H1 (cell line): ENCODE results near the gene TNRC6B. TPM values are rescaled to one million over a fixed set of nuclear protein-coding genes. Genes with fewer than 3 reads are reported as not detected.

Source experiments
- CTCF ChIA-PET: fragments of 300-600 bp; sonication (Branson Sonifier 250); formaldehyde crosslinking; loops from one replicate; lab custom pipeline; 2021; ENCODE audit not compliant: partially characterized antibody; lab: Charles Lee
- POLR2A ChIA-PET: fragments of 300-600 bp; sonication (Branson Sonifier 250); formaldehyde crosslinking; loops from one replicate; lab custom pipeline; 2021; ENCODE audit warnings: inconsistent platforms; ENCODE audit not compliant: partially characterized antibody; lab: Charles Lee
- DNase-seq, 2 experiments: peaks; one replicate each; pipeline versions ENCODE4 v3.0.0 to v3.0.0-alpha.2; 2010 to 2022; ENCODE audit warnings: low spot score in 2 of 2, low read depth in 1 of 2, mixed read lengths in 1 of 2
- FAIRE-seq: peaks from 2 replicates; lab custom pipeline; 2011; peaks lifted over from hg19 to GRCh38; lab: Jason Lieb, UNC
- H2AFZ ChIP-seq: 2 replicates; pipeline ENCODE4 v1.8.1; 2012; ENCODE audit warnings: low read length, inconsistent platforms
- H2AK5ac ChIP-seq: 2 replicates; pipeline ENCODE4 v1.6.1; 2013; ENCODE audit warnings: low read depth, low read length
- H2BK120ac ChIP-seq: replicated peaks from 2 replicates; pipeline ENCODE3; 2013; ENCODE audit warnings: low read depth, low read length, inconsistent platforms
- H2BK12ac ChIP-seq: 2 replicates; pipeline ENCODE4 v1.6.1; 2013; ENCODE audit warnings: low read depth, low read length
- H2BK15ac ChIP-seq: 2 replicates; pipeline ENCODE4 v1.6.1; 2013; ENCODE audit warnings: low read length
- H2BK20ac ChIP-seq: 2 replicates; pipeline ENCODE4 v1.6.1; 2013; ENCODE audit warnings: low read length
- H2BK5ac ChIP-seq: 2 replicates; pipeline ENCODE4 v1.6.1; 2013; ENCODE audit warnings: low read depth, low read length
- H3K14ac ChIP-seq: 2 replicates; pipeline ENCODE4 v1.6.1; 2013; ENCODE audit warnings: inconsistent platforms; ENCODE audit not compliant: insufficient read length
- H3K18ac ChIP-seq: 2 replicates; pipeline ENCODE4 v1.6.1; 2013; ENCODE audit warnings: low read length; ENCODE audit errors: extremely low read depth
- H3K23ac ChIP-seq: 2 replicates; pipeline ENCODE4 v1.6.1; 2013; ENCODE audit warnings: inconsistent platforms; ENCODE audit not compliant: insufficient read length
- H3K23me2 ChIP-seq: 2 replicates; pipeline ENCODE4 v1.6.1; 2013; ENCODE audit warnings: low read depth, low read length
- H3K27ac ChIP-seq: 2 replicates; pipeline ENCODE4 v1.6.1; 2011; ENCODE audit warnings: low read depth, low read length, inconsistent platforms
- H3K27me3 ChIP-seq, 4 experiments: replicated peaks in 1 of 4; 1 replicate in 1 of 4; 2 replicates in 3 of 4; pipeline versions ENCODE4 v1.6.1 to v1.8.1; 2011 to 2013; ENCODE audit warnings: low read length in 3 of 4, mild to moderate bottlenecking in 3 of 4, inconsistent platforms in 2 of 4, mixed read lengths in 2 of 4, moderate library complexity in 1 of 4; ENCODE audit not compliant: control insufficient read depth in 3 of 4, insufficient read depth in 3 of 4; ENCODE audit errors: extremely low read depth in 1 of 4
- H3K36me3 ChIP-seq, 4 experiments: 2 replicates each; pipeline versions ENCODE4 v1.6.1 to v1.8.1; 2011 to 2013; ENCODE audit warnings: mild to moderate bottlenecking in 4 of 4, low read length in 3 of 4, moderate library complexity in 2 of 4, control low read depth in 1 of 4, inconsistent platforms in 1 of 4; ENCODE audit not compliant: insufficient read depth in 4 of 4, control insufficient read depth in 2 of 4
- H3K4ac ChIP-seq: replicated peaks from 2 replicates; pipeline ENCODE3; 2013; ENCODE audit warnings: low read length, low read depth, mixed read lengths, inconsistent platforms; ENCODE audit not compliant: insufficient read length
- H3K4me1 ChIP-seq, 4 experiments: replicated peaks in 1 of 4; 1 replicate in 1 of 4; 2 replicates in 3 of 4; pipeline versions ENCODE4 v1.6.1 to v1.8.1; 2011 to 2013; ENCODE audit warnings: low read length in 3 of 4, inconsistent platforms in 2 of 4, mixed read lengths in 1 of 4; ENCODE audit not compliant: insufficient read depth in 4 of 4, control insufficient read depth in 3 of 4
- H3K4me2 ChIP-seq, 2 experiments: 2 replicates each; pipeline versions ENCODE4 v1.6.1 to v1.8.1; 2011 to 2013; ENCODE audit warnings: low read depth in 2 of 2, low read length in 2 of 2, control low read depth in 1 of 2, inconsistent platforms in 1 of 2, mild to moderate bottlenecking in 1 of 2; ENCODE audit not compliant: insufficient read depth in 1 of 2
- H3K4me3 ChIP-seq, 4 experiments: fragments of 200-600, 300-600 bp in 1 of 4; sonication (generic), shearing (Covaris generic), sonication (Bioruptor Twin) in 1 of 4; 2 replicates each; pipeline versions ENCODE4 v1.5.1 to v1.8.1; 2011 to 2016; ENCODE audit warnings: low read length in 4 of 4, low read depth in 3 of 4, control low read depth in 2 of 4, inconsistent platforms in 2 of 4, mild to moderate bottlenecking in 2 of 4, mixed read lengths in 1 of 4, moderate library complexity in 1 of 4; ENCODE audit not compliant: insufficient read depth in 2 of 4; ENCODE audit errors: extremely low read depth in 1 of 4
- H3K56ac ChIP-seq: replicated peaks from 2 replicates; pipeline ENCODE3; 2013; ENCODE audit warnings: low read depth, mild to moderate bottlenecking, mixed read lengths, low read length, inconsistent platforms; ENCODE audit not compliant: insufficient read length
- H3K79me1 ChIP-seq: 2 replicates; pipeline ENCODE4 v1.6.1; 2013; ENCODE audit warnings: low read depth, low read length, control low read depth
- H3K79me2 ChIP-seq, 2 experiments: 2 replicates each; pipeline versions ENCODE4 v1.6.1 to v1.8.1; 2012 to 2013; ENCODE audit warnings: low read length in 2 of 2, mild to moderate bottlenecking in 2 of 2, inconsistent platforms in 1 of 2; ENCODE audit not compliant: insufficient read depth in 2 of 2, control insufficient read depth in 1 of 2
- H3K9ac ChIP-seq, 4 experiments: replicated peaks in 1 of 4; 1 replicate in 1 of 4; 2 replicates in 3 of 4; pipeline versions ENCODE4 v1.6.1 to v1.8.1; 2011 to 2013; ENCODE audit warnings: low read depth in 3 of 4, low read length in 3 of 4, control low read depth in 2 of 4, mild to moderate bottlenecking in 2 of 4, moderate library complexity in 2 of 4, inconsistent platforms in 1 of 4; ENCODE audit errors: extremely low read depth in 1 of 4
- H3K9me3 ChIP-seq, 2 experiments: 2 replicates each; pipeline versions ENCODE4 v1.6.1 to v1.8.1; 2012 to 2013; ENCODE audit warnings: mild to moderate bottlenecking in 2 of 2, moderate library complexity in 2 of 2, control low read depth in 1 of 2, inconsistent platforms in 1 of 2, low read depth in 1 of 2, low read length in 1 of 2, mixed read lengths in 1 of 2; ENCODE audit not compliant: insufficient read depth in 2 of 2
- H4K20me1 ChIP-seq, 2 experiments: replicated peaks in 1 of 2; 2 replicates each; pipeline versions ENCODE3 to v1.8.1; 2011 to 2013; ENCODE audit warnings: inconsistent platforms in 2 of 2, low read length in 2 of 2, mild to moderate bottlenecking in 1 of 2; ENCODE audit not compliant: insufficient read depth in 2 of 2, control insufficient read depth in 1 of 2
- H4K5ac ChIP-seq: 2 replicates; pipeline ENCODE4 v1.6.1; 2013; ENCODE audit warnings: low read length, low read depth, mixed read lengths, inconsistent platforms; ENCODE audit not compliant: insufficient read length
- H4K8ac ChIP-seq: 2 replicates; pipeline ENCODE4 v1.8.0; 2013; ENCODE audit warnings: mild to moderate bottlenecking, moderate library complexity, low read length, inconsistent platforms; ENCODE audit not compliant: insufficient read depth; ENCODE audit errors: extremely low read depth
- H4K91ac ChIP-seq: replicated peaks from 2 replicates; pipeline ENCODE3; 2013; ENCODE audit warnings: low read length, mixed read lengths, inconsistent platforms; ENCODE audit not compliant: insufficient read length
- EZH2 ChIP-seq: fragments of 200-600 bp; sonication (generic); IDR thresholded peaks from 2 replicates; pipeline ENCODE4 v1.7.1; 2012; ENCODE audit warnings: low read depth, mild to moderate bottlenecking, moderate library complexity, low read length, inconsistent platforms; ENCODE audit not compliant: severe bottlenecking
- TCF12 ChIP-seq: IDR thresholded peaks from 2 replicates; pipeline ENCODE4 v1.6.1; 2011; ENCODE audit warnings: low read depth, mild to moderate bottlenecking, low read length
- WGBS, 2 experiments: shearing (Covaris generic) in 1 of 2; methylation state at CpG; one replicate each; pipeline versions ENCODE4 v1.1.6 to v1.1.7; 2013 to 2015; ENCODE audit warnings: low lambda C conversion rate in 2 of 2, mixed read lengths in 2 of 2, inconsistent platforms in 1 of 2, low coverage in 1 of 2, missing lambda C conversion rate in 1 of 2; ENCODE audit not compliant: insufficient replicate concordance in 2 of 2, insufficient coverage in 1 of 2, insufficient read length in 1 of 2; ENCODE audit errors: extremely low coverage in 1 of 2, missing lambda C conversion rate in 1 of 2; 5-methylcytosine and 5-hydroxymethylcytosine counted together
- polyA plus RNA-seq, 7 experiments: library from polyadenylated mRNA; depleted of rRNA in 3 of 7; stranded (reverse) in 5 of 7; unstranded in 2 of 7; fragments of >200 nt in 5 of 7; fragments of 200-250 nt in 2 of 7; gene quantifications; 1 replicate in 5 of 7; 2 replicates in 1 of 7; 4 replicates in 1 of 7; pipeline versions ENCODE4 v1.2.1 to v1.2.3, GENCODE V29; 2011 to 2013; ENCODE audit warnings: missing spikeins in 2 of 7, mixed read lengths in 2 of 7
- total RNA-seq: library from RNA; stranded (reverse); fragmentation: NEBNext Ultra II Directional; extraction: Animal tissue kit (Norgen Biotek cat#: 25700); gene quantifications from 2 replicates; pipeline ENCODE4 v1.2.1, GENCODE V29; 2021

Gene TNRC6B
- total and polyA plus RNA-seq, 2 of the 8 experiments (the other 6 are each of a cell fraction or from before 2014, with no cell fraction given), result 12.5 to 48.9 TPM

DNA sequence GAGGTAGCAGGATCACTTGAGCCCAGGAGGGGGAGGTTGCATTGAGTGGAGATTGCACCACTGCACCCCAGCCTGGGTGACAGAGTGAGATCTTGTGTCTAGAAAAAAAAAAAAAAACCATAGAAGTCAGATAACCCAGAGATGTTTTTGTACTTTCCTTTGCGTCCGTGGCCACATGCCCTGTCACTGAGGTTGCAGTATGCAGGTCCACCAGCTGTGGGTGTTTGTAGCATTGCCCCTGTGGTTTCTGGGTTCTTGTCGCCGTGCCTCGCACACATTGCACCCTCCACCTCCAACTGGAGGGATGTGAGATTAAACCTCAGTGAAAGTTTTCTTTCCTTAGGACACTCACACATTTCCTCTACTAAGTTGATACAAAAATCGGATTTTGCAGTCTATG is 70.3 kb downstream of the TNRC6B start:
- Histone ChIP-seq H4K8ac (no peak overlapping the region), H3K79me2 (peaks cover 10 to 92% of the 10 kb centered on the region in 2 experiments; a peak in 3 of 4 replicates)
- CTCF ChIA-PET, result no interaction called here

More for the DNA sequence above, 70.3 kb downstream of the TNRC6B start:
- H2BK12ac ChIP-seq, result no peak overlapping the region
- H3K4me3 ChIP-seq, result no peak overlapping the region
- peaks cover 4% of the 10 kb centered on the region; the same call in 1 of the 2 replicates for H3K79me1 ChIP-seq
- POLR2A ChIA-PET, result interaction anchor here (0.9 kb wide), 1 partner anchor 10 kb away, joined by 3 read pairs; no protein-coding TSS in a partner anchor
- no peak for FAIRE-seq
- no peak overlapping the region for H3K4me2 ChIP-seq
- peaks cover 12 to 14% of the 10 kb centered on the region in 2 experiments for H4K20me1 ChIP-seq
- no peak overlapping the region for H3K9ac ChIP-seq
- 94% methylated on average over 6 of the region's 6 CpGs; no CpG with 5 or more reads in 1 of the 2 experiments for WGBS, 2 experiments
- peaks cover 0 to 8% (median 0%) of the 10 kb centered on the region in 4 experiments; a peak in 1 of 8 replicates for H3K36me3 ChIP-seq
- H3K4ac ChIP-seq, result no peak overlapping the region
- no peak overlapping the region for H2BK20ac ChIP-seq
- H3K18ac ChIP-seq, result no peak overlapping the region
- H3K27ac ChIP-seq, result no peak overlapping the region
- peaks cover 0 to 15% (median 4%) of the 10 kb centered on the region in 4 experiments; a peak in 4 of 7 replicates for H3K4me1 ChIP-seq
- no peaks in the 10 kb centered on the region for H3K27me3 ChIP-seq
- no peak for TF ChIP-seq TCF12
- TF ChIP-seq EZH2, result no peak
- no peak overlapping the region for H3K56ac ChIP-seq
- H3K23ac ChIP-seq, result no peak overlapping the region
- H2BK5ac ChIP-seq, result no peak overlapping the region
- no peaks in the 10 kb centered on the region for H3K23me2 ChIP-seq
- no peak overlapping the region for H4K91ac ChIP-seq
- H3K9me3 ChIP-seq, result no peaks in the 10 kb centered on the region
- no peak overlapping the region for H3K14ac ChIP-seq
- H4K5ac ChIP-seq, result no peak overlapping the region
- H2AK5ac ChIP-seq, result no peak overlapping the region
- no peak for DNase-seq
- H2BK15ac ChIP-seq, result no peak overlapping the region
- no peak overlapping the region for H2BK120ac ChIP-seq
- H2AFZ ChIP-seq, result no peak overlapping the region
